Duodenal mucosa (tissue), 2 donors: ENCODE results near the gene CNOT6.
"Not testable (repeated sequence)": the region's sequence is repeated elsewhere in the genome, so short reads cannot be mapped to it uniquely, and the experiment has no call there.

Experiments used
- H3K27ac ChIP-seq: one replicate; pipeline ENCODE4 v1.7.0; 2013; ENCODE audit warnings: low read depth, low read length
- H3K27me3 ChIP-seq, 2 donors: one replicate each; pipeline ENCODE4 v1.7.0; 2013; ENCODE audit warnings: low read length in 2 of 2, control low read depth in 1 of 2; ENCODE audit not compliant: insufficient read depth in 2 of 2, control insufficient read depth in 1 of 2
- H3K36me3 ChIP-seq, 2 donors: one replicate each; pipeline ENCODE4 v1.7.0; 2013; ENCODE audit warnings: low read length in 2 of 2, control low read depth in 1 of 2; ENCODE audit not compliant: insufficient read depth in 2 of 2, control insufficient read depth in 1 of 2
- H3K4me1 ChIP-seq, 2 donors: one replicate each; pipeline ENCODE4 v1.7.0; 2013; ENCODE audit warnings: low read length in 2 of 2, control low read depth in 1 of 2; ENCODE audit not compliant: insufficient read depth in 2 of 2, control insufficient read depth in 1 of 2
- H3K4me3 ChIP-seq, 2 donors: one replicate each; pipeline ENCODE4 v1.7.0; 2013; ENCODE audit warnings: low read length in 2 of 2, low read depth in 1 of 2
- H3K9ac ChIP-seq, 2 donors: one replicate each; pipeline ENCODE4 v1.7.0; 2013; ENCODE audit warnings: low read length in 2 of 2, low read depth in 1 of 2
- H3K9me3 ChIP-seq, 2 donors: one replicate each; pipeline ENCODE4 v1.7.0; 2013; ENCODE audit warnings: low read length in 2 of 2, control low read depth in 1 of 2; ENCODE audit not compliant: control insufficient read depth in 1 of 2

Gene CNOT6

GRCh38 chr5:180492226-180492903 is 1.8 kb upstream of the CNOT6 start:
- Histone ChIP-seq H3K9me3 (no peaks in the 10 kb centered on the region), H3K27me3 (no peaks in the 10 kb centered on the region), H3K36me3 (no peaks in the 10 kb centered on the region), H3K4me3 (no peak overlapping the region), H3K27ac (no peak overlapping the region), H3K9ac (no peak overlapping the region), H3K4me1 (peaks cover 10 to 13% of the 10 kb centered on the region in 2 donors)

- H3K4me3 ChIP-seq: peak overlapping the region; percentile 79 to 93
- peak overlapping the region; percentile 94 for H3K27ac ChIP-seq
- no peaks in the 10 kb centered on the region for H3K27me3 ChIP-seq
- peak overlapping the region; percentile 72 to 74 for H3K9ac ChIP-seq
- H3K9me3 ChIP-seq: no peaks in the 10 kb centered on the region
- peaks cover 10 to 13% of the 10 kb centered on the region in 2 donors for H3K4me1 ChIP-seq
- no peaks in the 10 kb centered on the region for H3K36me3 ChIP-seq
These were observed 467 bp downstream of the CNOT6 start for GRCh38 chr5:180494510-180495181.

- Histone ChIP-seq H3K4me1 (peaks cover 10 to 13% of the 10 kb centered on the region in 2 donors), H3K36me3 (no peaks in the 10 kb centered on the region), H3K27me3 (no peaks in the 10 kb centered on the region), H3K27ac (no peak overlapping the region), H3K4me3 (peak overlapping the region; percentile 79 to 93), H3K9me3 (no peaks in the 10 kb centered on the region), H3K9ac (peak overlapping the region; percentile 68 to 72)
These were observed 1.1 kb downstream of the CNOT6 start for GRCh38 chr5:180495292-180495691.

GRCh38 chr5:180495991-180496741 is 2.0 kb downstream of the CNOT6 start:
- H3K27ac ChIP-seq: no peak overlapping the region
- no peaks in the 10 kb centered on the region for H3K27me3 ChIP-seq
- H3K4me1 ChIP-seq: peaks cover 10 to 13% of the 10 kb centered on the region in 2 donors
- H3K4me3 ChIP-seq: peak overlapping the region in 1 of 2 donors; percentile 79
- no peaks in the 10 kb centered on the region for H3K9me3 ChIP-seq
- H3K36me3 ChIP-seq: no peaks in the 10 kb centered on the region
- H3K9ac ChIP-seq: no peak overlapping the region

GRCh38 chr5:180496806-180497205 is 2.6 kb downstream of the CNOT6 start:
- not testable (repeated sequence) for H3K4me3 ChIP-seq

GRCh38 chr5:180497865-180498264 is 3.7 kb downstream of the CNOT6 start:
- not testable (repeated sequence) for H3K27ac ChIP-seq, H3K4me3 ChIP-seq, H3K27me3 ChIP-seq, H3K9me3 ChIP-seq, H3K36me3 ChIP-seq, H3K9ac ChIP-seq
- H3K4me1 ChIP-seq: peaks cover 10 to 13% of the 10 kb centered on the region in 2 donors

More at GRCh38 chr5:180496806-180497205, 2.6 kb downstream of the CNOT6 start:
- peaks cover 10 to 13% of the 10 kb centered on the region in 2 donors for H3K4me1 ChIP-seq
- not testable (repeated sequence) for H3K27me3 ChIP-seq, H3K9ac ChIP-seq, H3K36me3 ChIP-seq, H3K27ac ChIP-seq, H3K9me3 ChIP-seq

GRCh38 chr5:180498378-180498777 is 4.2 kb downstream of the CNOT6 start:
- Histone ChIP-seq H3K27ac (no peak overlapping the region), H3K9ac (no peak overlapping the region), H3K36me3 (no peaks in the 10 kb centered on the region), H3K9me3 (no peaks in the 10 kb centered on the region), H3K4me1 (peaks cover 10 to 13% of the 10 kb centered on the region in 2 donors), H3K4me3 (no peak overlapping the region), H3K27me3 (no peaks in the 10 kb centered on the region)

GRCh38 chr5:180499684-180500083 is 5.5 kb downstream of the CNOT6 start:
- H3K9me3 ChIP-seq: no peaks in the 10 kb centered on the region
- no peak overlapping the region for H3K4me3 ChIP-seq
- H3K36me3 ChIP-seq: no peaks in the 10 kb centered on the region
- H3K27me3 ChIP-seq: no peaks in the 10 kb centered on the region
- peaks cover 10 to 13% of the 10 kb centered on the region in 2 donors for H3K4me1 ChIP-seq
- H3K9ac ChIP-seq: no peak overlapping the region
- H3K27ac ChIP-seq: no peak overlapping the region

- not testable (repeated sequence) for H3K9ac ChIP-seq, H3K27me3 ChIP-seq, H3K36me3 ChIP-seq, H3K9me3 ChIP-seq, H3K4me3 ChIP-seq, H3K27ac ChIP-seq
- H3K4me1 ChIP-seq: peaks cover 8 to 10% of the 10 kb centered on the region in 2 donors
These were observed 6.1 kb downstream of the CNOT6 start for GRCh38 chr5:180500300-180500699.

- H3K4me3 ChIP-seq: no peak overlapping the region
- H3K36me3 ChIP-seq: no peaks in the 10 kb centered on the region
- peaks cover 0 to 9% of the 10 kb centered on the region in 2 donors for H3K4me1 ChIP-seq
- no peaks in the 10 kb centered on the region for H3K9me3 ChIP-seq
- no peaks in the 10 kb centered on the region for H3K27me3 ChIP-seq
- no peak overlapping the region for H3K9ac ChIP-seq
- H3K27ac ChIP-seq: no peak overlapping the region
These were observed 13.5 kb downstream of the CNOT6 start for GRCh38 chr5:180507661-180508060.
